ENCODE results near the gene PPT1.

DNA sequence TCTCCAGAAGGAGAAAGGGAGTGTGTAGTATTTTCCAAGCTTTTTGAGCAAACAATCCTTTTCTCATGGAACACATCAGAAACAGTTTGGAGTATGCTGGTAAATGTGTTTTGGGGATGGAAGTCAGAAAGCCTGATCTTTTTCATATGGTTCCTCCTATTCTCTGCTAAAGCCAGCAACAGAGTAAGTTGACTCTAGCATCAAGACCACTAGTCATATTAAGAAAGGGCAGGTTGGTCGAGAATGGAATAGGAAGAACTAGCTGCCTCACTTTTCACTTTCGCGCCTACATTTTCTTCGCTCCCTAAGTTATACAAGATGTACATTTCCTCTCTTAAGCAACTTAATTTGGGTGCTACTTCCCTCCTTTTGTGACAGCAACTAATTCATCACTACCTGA lies 24.0 kb downstream of the PPT1 start:
- TF ChIP-seq, protein P1, sequence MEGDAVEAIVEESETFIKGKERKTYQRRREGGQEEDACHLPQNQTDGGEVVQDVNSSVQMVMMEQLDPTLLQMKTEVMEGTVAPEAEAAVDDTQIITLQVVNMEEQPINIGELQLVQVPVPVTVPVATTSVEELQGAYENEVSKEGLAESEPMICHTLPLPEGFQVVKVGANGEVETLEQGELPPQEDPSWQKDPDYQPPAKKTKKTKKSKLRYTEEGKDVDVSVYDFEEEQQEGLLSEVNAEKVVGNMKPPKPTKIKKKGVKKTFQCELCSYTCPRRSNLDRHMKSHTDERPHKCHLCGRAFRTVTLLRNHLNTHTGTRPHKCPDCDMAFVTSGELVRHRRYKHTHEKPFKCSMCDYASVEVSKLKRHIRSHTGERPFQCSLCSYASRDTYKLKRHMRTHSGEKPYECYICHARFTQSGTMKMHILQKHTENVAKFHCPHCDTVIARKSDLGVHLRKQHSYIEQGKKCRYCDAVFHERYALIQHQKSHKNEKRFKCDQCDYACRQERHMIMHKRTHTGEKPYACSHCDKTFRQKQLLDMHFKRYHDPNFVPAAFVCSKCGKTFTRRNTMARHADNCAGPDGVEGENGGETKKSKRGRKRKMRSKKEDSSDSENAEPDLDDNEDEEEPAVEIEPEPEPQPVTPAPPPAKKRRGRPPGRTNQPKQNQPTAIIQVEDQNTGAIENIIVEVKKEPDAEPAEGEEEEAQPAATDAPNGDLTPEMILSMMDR (IDR thresholded peaks at IDR 0.05), result no peak
- TF ChIP-seq POLR2A (IDR thresholded peaks at IDR 0.05) (no peak), POLR2AphosphoS5 (IDR thresholded peaks at IDR 0.05) (no peak), EP300 (IDR thresholded peaks at IDR 0.05; ENCODE audit: low read depth) (no peak)
